Mucosa of gallbladder (tissue), 1 donor: ENCODE measurements around the gene SETBP1. TPM values are rescaled to one million over a fixed set of nuclear protein-coding genes. Genes with fewer than 3 reads are reported as not detected.

ENCODE experiments used
- DNase-seq: peaks from one replicate; pipeline ENCODE4 v3.0.0-alpha.2; 2020; ENCODE audit warnings: low spot score
- total RNA-seq: library from RNA; stranded (reverse); gene quantifications from one replicate; pipeline ENCODE4 v1.2.1, GENCODE V29; 2021
- donor health status: DM: no; HTN: no; CAD: no.

Gene SETBP1
- total RNA-seq, 1 donor from 2014 or later: 36.2 TPM

- DNase-seq: no peak
These were observed 79.2 kb downstream of the SETBP1 start for GRCh38 chr18:44759925-44760342.

DNA sequence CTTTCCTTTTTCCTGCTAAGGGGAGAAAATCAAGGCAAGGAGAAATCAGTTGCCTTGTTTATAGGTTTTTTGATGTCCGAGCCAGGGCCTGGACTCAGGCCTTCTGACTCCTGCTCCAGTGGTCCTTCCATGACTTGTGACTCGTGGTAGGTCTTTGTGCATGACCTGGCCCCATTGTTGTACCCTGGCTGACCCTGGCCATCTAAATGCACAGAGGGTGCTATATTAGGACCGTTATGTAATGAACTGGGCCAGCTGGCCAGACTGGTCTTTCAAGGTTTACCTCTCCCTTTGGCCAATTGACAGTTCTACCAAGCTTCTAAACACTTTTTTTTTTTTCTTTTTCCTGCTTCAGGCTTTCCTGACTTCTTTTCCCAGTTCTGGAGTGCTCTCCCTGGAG is 81.1 kb downstream of the SETBP1 start:
- peak; percentile 81 for DNase-seq

DNA sequence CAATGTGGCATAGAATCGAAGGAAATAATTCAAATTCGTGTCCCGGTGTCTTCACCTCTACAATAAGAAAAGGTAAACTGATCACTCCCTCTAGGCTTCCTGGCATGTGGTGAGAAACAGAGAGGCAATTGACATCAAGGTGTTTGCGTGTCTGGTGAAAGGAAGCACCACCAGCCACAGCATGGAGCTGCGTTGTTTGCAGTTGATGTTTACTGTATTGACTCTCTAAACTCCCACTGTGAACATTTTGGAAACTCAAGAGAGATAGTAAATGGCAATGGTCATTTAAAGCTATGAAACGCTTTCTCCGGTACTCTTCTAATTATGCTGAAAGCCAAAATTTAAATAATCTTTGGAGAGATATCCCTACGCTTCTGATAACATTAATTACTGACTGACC is 82.6 kb downstream of the SETBP1 start:
- no peak for DNase-seq

GRCh38 chr18:44764863-44765262 is 84.2 kb downstream of the SETBP1 start:
- no peak for DNase-seq

DNA sequence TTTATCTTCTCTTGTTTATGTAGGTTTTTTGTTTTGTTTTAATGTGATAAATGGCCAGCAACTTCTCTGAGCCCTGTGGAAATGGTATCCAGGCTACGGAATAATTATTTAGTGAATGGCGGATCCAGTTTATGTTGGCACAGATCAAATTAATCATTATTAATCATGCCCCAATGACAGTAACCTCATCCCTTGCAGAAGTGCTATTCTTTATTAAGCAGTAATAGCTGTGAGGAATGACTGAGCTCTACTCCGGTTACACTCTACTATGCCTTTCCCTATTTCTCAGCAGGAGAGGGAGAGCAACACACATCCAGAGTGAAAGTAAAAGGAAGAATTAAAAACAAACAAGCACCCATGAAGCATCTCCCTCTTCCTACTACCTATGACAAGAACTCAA is 84.8 kb downstream of the SETBP1 start:
- DNase-seq: no peak

- DNase-seq: no peak
These were observed 85.8 kb downstream of the SETBP1 start for GRCh38 chr18:44766450-44766849.

- DNase-seq: no peak
These were observed 87.1 kb downstream of the SETBP1 start for GRCh38 chr18:44767807-44768206.

DNA sequence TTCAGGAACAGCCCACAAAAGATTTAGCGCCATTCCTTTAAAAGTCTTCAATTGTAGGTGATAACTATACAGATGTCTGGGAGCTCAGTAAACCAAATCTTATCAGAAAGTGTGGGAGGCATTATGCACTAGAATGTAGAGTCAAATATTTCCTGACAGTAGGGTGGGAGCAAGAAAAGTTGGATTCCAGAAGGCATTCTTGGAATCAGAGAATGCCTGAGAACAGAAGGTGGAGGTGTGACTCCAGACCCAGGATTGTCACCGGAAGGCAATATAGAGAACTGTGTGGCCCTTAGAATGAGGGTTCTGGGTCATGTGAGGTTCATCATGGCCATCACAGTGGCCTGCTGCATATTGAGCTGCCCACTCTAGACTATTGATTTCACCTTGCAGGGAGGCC is 90.0 kb downstream of the SETBP1 start:
- DNase-seq: no peak

GRCh38 chr18:44771572-44771955 is 90.9 kb downstream of the SETBP1 start:
- no peak for DNase-seq

DNA sequence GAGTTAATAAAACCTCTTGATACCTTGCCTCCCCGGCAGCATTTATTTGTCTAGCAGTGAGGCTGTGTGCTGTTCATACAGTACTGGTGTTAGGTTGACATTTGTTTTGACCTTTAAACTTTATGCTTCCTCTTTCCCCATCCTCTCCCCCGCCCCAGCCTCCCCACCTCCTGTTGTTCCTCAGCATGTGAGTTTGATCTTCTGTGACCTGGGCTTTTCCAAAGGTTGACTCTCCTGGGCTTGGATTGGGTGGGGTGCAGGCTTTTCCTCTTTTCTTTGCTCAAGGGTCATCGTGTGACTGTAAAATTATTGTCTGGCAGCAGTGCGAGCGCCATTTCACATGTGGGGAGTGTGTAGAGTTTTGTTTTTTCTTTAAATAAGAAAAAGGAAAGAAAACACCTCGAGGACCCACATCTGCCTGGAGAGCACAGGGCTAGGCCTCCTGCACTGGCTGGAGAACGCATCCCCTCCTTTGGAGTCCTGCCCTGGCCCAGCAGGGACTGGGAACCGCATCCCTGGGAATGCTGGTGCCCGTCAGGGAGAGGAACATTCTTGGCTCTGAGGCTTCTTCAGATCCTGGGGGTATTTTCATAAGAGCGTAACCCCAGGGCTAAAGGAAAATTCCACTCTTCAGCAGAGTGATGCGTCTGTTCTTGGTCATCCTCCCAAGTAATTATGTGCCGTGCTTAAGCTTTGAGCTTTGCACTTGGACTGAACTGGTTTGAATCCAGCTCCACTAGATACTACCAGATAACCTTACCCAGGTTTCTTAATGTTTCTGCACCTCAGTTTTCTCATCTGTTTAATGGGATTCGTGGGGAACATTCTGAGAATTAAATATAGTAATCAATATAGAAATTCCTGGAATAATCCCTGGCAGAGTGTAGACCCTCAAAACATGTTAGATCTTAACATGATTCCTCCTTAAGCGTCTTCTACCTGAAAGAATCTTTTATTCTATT is 91.5 kb downstream of the SETBP1 start:
- peak; percentile 24 for DNase-seq

- no peak for DNase-seq
These were observed 93.0 kb downstream of the SETBP1 start for GRCh38 chr18:44773640-44774155.

DNA sequence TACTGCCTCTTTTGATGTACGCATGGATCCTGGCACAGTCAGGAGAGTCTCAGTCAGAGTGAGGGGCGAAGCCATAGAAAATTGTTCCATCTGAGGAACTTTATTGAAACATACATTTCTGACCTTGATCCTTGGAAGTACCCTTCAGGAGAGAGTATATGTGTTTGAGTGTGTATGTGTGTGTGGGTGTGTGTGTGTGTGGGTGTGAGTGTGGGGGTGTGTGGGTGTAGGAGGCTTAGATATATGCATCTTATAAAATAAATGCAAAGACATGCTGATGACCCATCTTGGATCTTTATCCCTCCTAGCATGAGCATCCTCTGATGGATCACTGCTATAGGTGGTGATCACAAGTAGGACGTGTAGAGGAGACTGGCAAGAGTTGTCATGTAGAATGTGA is 93.5 kb downstream of the SETBP1 start:
- no peak for DNase-seq

DNA sequence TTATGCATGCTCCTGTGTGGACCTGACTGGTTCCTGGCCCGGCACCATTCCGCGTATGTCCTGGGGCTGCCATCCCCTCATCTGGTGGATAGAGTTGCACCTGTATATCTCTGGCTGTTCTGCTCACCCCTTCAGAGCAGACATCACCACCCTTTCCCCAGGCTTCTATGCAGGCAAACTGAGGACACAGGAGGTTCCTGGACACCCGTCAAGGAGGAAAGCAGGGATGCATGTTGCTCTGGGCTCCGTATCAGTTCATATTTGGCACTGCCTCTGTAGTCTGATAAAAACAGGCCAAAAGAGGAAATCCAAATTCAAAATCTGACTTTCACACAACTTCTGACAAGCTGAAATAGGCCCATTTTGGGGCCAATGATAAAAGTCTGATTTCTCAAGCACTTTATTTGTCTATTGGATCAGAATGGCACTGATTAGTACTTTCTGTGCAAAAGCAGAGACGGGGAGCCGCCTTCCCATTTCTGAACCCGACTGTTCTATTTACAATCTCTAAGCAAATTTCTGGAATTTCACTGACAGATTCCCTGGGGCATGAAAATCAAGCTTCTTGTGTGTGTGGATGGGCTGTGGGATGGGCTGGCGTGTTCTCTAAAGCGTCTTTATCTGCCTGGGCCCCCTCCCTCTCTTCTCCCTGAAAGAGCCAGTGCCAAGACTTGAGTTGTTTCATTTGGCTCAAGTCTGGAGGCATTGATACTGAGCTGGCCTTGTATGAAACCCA is 96.9 kb downstream of the SETBP1 start:
- no peak for DNase-seq

- no peak for DNase-seq
These were observed 98.1 kb downstream of the SETBP1 start for GRCh38 chr18:44778788-44779187.

DNA sequence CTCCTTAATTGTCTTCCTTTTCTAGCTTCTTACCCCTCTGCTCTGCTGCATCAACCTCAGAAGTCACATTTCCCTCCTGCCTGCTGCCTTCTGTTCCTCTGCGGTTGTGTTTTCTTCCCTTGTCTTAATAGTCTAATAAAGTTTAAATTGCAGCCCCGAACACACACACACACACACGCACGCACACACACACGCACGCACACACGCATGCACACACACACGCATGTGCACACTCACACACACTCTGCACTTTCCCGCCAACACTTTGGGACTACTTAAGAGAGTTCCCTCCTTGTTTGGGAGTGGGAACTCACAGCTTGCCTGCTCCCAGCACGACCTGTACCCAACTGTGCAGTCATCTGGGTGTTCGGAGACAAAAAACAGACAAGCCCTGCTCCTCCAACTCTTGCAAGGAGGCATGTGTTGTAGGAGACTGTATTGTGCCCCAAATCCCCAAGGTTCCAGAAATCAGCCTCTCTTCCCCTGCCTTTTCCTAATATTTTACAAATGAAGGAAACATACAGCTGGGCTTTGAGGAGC is 99.1 kb downstream of the SETBP1 start:
- DNase-seq: no peak

- DNase-seq: no peak
These were observed 101.2 kb downstream of the SETBP1 start for GRCh38 chr18:44781886-44782285.

- DNase-seq: no peak
These were observed 101.9 kb downstream of the SETBP1 start for GRCh38 chr18:44782617-44783016.

- DNase-seq: no peak
These were observed 102.7 kb downstream of the SETBP1 start for GRCh38 chr18:44783371-44783770.

DNA sequence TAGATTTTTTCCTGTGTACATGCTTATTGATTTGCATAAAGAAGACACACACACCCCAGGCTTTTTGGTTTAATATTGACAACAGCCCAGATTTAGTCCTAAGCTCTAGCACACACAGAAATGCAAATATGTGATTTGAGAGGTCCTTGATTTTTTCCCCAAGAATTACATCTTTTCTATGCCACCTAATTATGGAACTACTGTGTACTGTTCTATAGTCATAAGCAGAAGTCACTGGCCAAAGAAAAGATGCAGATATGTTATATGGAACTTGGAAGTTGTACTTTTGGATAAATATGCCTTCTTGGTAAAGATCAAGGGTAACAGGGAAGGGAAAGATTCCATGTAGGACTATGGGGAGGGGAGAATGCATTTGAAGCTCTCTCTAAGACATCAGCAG is 105.6 kb downstream of the SETBP1 start:
- DNase-seq: no peak

DNA sequence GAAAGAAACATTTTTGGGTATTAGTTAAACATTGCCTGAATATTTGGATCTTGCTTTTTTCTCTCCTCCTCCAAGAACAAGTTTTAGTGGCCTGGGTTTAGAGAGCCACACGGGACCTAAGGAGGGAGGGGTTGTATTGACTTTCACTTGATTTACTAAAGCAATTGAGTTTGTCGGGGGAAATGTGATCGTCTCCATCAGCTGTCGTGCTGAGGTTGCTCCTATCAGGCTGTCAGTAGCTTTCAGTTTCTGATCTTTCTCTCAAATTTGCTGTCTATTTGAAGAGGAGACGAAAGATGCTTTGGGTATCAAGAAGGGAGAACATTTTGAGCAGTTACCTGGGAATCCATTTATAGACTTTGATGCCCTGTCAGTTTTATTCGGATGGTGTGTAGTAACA is 106.0 kb downstream of the SETBP1 start:
- no peak for DNase-seq

GRCh38 chr18:44788334-44788733 is 107.6 kb downstream of the SETBP1 start:
- DNase-seq: no peak

DNA sequence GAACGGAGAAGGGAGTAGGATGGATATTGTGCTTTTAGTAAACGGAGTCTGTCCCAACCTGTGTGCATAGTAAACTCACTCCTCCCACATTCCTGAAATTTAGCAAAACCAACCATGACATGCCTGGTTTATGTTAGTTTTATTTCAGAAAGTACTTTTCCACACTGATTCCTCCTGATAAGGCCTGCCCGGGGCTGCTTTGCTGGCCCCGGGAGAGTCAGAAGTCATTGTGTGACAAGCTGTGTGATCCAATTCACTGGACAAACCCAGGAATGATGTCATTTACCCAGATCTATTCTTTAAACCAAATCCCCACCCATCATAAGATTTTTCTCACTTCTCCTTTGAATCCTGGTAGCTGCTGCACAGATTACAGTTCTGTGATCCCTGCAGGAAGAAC is 109.0 kb downstream of the SETBP1 start:
- no peak for DNase-seq
